Glutamatergic neuron (in vitro differentiated cells): Measurements from ENCODE around the gene ADCY5. TPM values are rescaled to one million over a fixed set of nuclear protein-coding genes. Genes with fewer than 3 reads are reported as not detected.

Experiments
- DNase-seq: peaks from one replicate; pipeline ENCODE4 v3.0.0; 2022
- H3K27ac Mint-ChIP-seq: one replicate; pipeline ENCODE4 v1.8.0; 2020; ENCODE audit warnings: mild to moderate bottlenecking, mixed read lengths, inconsistent platforms; ENCODE audit not compliant: unreplicated experiment
- H3K27me3 Mint-ChIP-seq: one replicate; pipeline ENCODE4 v1.8.0; 2020; ENCODE audit warnings: mild to moderate bottlenecking, moderate library complexity, mixed read lengths, inconsistent platforms; ENCODE audit not compliant: unreplicated experiment
- H3K36me3 Mint-ChIP-seq: one replicate; pipeline ENCODE4 v1.8.0; 2020; ENCODE audit warnings: mild to moderate bottlenecking, mixed read lengths, inconsistent platforms; ENCODE audit not compliant: unreplicated experiment
- H3K4me1 Mint-ChIP-seq: one replicate; pipeline ENCODE4 v1.8.0; 2020; ENCODE audit warnings: mild to moderate bottlenecking, low read depth, mixed read lengths, inconsistent platforms; ENCODE audit not compliant: unreplicated experiment
- H3K4me3 Mint-ChIP-seq: one replicate; pipeline ENCODE4 v1.8.0; 2020; ENCODE audit warnings: mild to moderate bottlenecking, mixed read lengths, inconsistent platforms; ENCODE audit not compliant: unreplicated experiment
- H3K9me3 Mint-ChIP-seq: one replicate; pipeline ENCODE4 v1.8.0; 2020; ENCODE audit warnings: mild to moderate bottlenecking, moderate library complexity, mixed read lengths, inconsistent platforms; ENCODE audit not compliant: unreplicated experiment
- CTCF ChIP-seq: fragments of 200-600 bp; sonication (generic); IDR thresholded peaks from one replicate; pipeline ENCODE4 v1.5.0; 2021; ENCODE audit not compliant: partially characterized antibody, unreplicated experiment
- total RNA-seq: library from RNA; stranded (reverse); fragmentation: NEBNext Ultra II Directional; extraction: Animal tissue kit (Norgen Biotek cat#: 25700); gene quantifications from one replicate; pipeline ENCODE4 v1.2.1, GENCODE V29; 2021; ENCODE audit not compliant: unreplicated experiment

The ADCY5 gene
- total RNA-seq, 1 donor from 2014 or later, result 2.1 TPM

GRCh38 chr3:123411340-123412040, 37.4 kb downstream of the ADCY5 start:
- no peak for DNase-seq
- H3K4me3 Mint-ChIP-seq, result no peak overlapping the region
- TF ChIP-seq CTCF, result no peak
- no peaks in the 10 kb centered on the region for H3K36me3 Mint-ChIP-seq
- H3K4me1 Mint-ChIP-seq, result peaks cover 16% of the 10 kb centered on the region
- H3K9me3 Mint-ChIP-seq, result peaks cover 6% of the 10 kb centered on the region
- H3K27me3 Mint-ChIP-seq, result peaks cover 5% of the 10 kb centered on the region
- H3K27ac Mint-ChIP-seq, result no peak overlapping the region

GRCh38 chr3:123410149-123410515, 38.8 kb downstream of the ADCY5 start:
- Mint-ChIP-seq H3K4me1 (peaks cover 15% of the 10 kb centered on the region), H3K27me3 (peaks cover 5% of the 10 kb centered on the region), H3K27ac (no peak overlapping the region), H3K4me3 (no peak overlapping the region), H3K9me3 (peaks cover 6% of the 10 kb centered on the region), H3K36me3 (no peaks in the 10 kb centered on the region)
- DNase-seq, result no peak
- no peak for TF ChIP-seq CTCF

- no peak for DNase-seq
- Mint-ChIP-seq H3K27me3 (peaks cover 5% of the 10 kb centered on the region), H3K36me3 (no peaks in the 10 kb centered on the region), H3K4me3 (no peak overlapping the region), H3K9me3 (peaks cover 6% of the 10 kb centered on the region), H3K4me1 (peaks cover 15% of the 10 kb centered on the region), H3K27ac (no peak overlapping the region)
- no peak for TF ChIP-seq CTCF
These were observed 39.3 kb downstream of the ADCY5 start for GRCh38 chr3:123409443-123410148.

- no peaks in the 10 kb centered on the region for H3K9me3 Mint-ChIP-seq
- peaks cover 3% of the 10 kb centered on the region for H3K4me1 Mint-ChIP-seq
- no peaks in the 10 kb centered on the region for H3K36me3 Mint-ChIP-seq
- TF ChIP-seq CTCF, result no peak
- no peaks in the 10 kb centered on the region for H3K27me3 Mint-ChIP-seq
- DNase-seq, result no peak
- no peak overlapping the region for H3K4me3 Mint-ChIP-seq
- no peak overlapping the region for H3K27ac Mint-ChIP-seq
These were observed 42.3 kb downstream of the ADCY5 start for GRCh38 chr3:123406598-123406997.

GRCh38 chr3:123405936-123406510, 42.9 kb downstream of the ADCY5 start:
- Mint-ChIP-seq H3K4me1 (peaks cover 3% of the 10 kb centered on the region), H3K4me3 (no peak overlapping the region), H3K27ac (no peak overlapping the region), H3K9me3 (no peaks in the 10 kb centered on the region), H3K27me3 (no peaks in the 10 kb centered on the region), H3K36me3 (no peaks in the 10 kb centered on the region)
- no peak for TF ChIP-seq CTCF
- DNase-seq, result no peak
